ENCODE data around the gene INSL3. TPM values are rescaled to one million over a fixed set of nuclear protein-coding genes. Genes with fewer than 3 reads are reported as not detected.

Gene INSL3
- polyA plus RNA-seq, 3 donors, result 0.25 to 1.7 (median 0.64) TPM

DNA sequence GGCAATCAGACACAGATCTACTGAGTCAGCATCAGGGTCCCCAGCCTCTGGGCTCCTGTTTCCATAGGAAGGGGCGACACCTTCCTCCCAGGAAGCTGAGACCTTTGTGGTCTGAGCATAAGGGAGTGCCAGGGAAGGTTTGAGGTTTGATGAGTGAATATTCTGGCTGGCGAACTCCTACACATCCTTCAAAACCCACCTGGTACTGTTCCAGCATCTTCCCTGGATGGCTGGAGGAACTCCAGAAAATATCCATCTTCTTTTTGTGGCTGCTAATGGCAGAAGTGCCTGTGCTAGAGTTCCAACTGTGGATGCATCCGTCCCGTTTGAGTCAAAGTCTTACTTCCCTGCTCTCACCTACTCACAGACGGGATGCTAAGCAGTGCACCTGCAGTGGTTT lies 9.2 kb downstream of the INSL3 start:
- H3K27me3 Mint-ChIP-seq (ENCODE audit: low read depth in 3 of 3), result peaks cover 18 to 29% (median 21%) of the 10 kb centered on the region in 3 donors
- H3K4me1 Mint-ChIP-seq, result peaks cover 7% of the 10 kb centered on the region
- no peaks in the 10 kb centered on the region for H3K36me3 Mint-ChIP-seq
- Histone ChIP-seq H3K9me3 (replicated peaks in 1 of 2; ENCODE audit: control insufficient read depth in 1 of 2, insufficient read depth in 1 of 2, low read length in 2 of 2) (no peaks in the 10 kb centered on the region), H3K79me2 (ENCODE audit: insufficient read depth, low read length) (no peaks in the 10 kb centered on the region), H4K20me1 (ENCODE audit: insufficient read depth, low read length) (no peaks in the 10 kb centered on the region), H3K27me3 (ENCODE audit: control insufficient read depth in 2 of 2, insufficient read depth in 2 of 2, low read length in 2 of 2) (peaks cover 0 to 14% of the 10 kb centered on the region in 2 donors), H3K36me3 (replicated peaks in 1 of 2; ENCODE audit: control insufficient read depth in 1 of 2, insufficient read depth in 2 of 2, low read length in 2 of 2) (no peaks in the 10 kb centered on the region), H3K4me1 (ENCODE audit: control insufficient read depth in 1 of 2, insufficient read depth in 2 of 2, low read length in 2 of 2) (peaks cover 0 to 5% of the 10 kb centered on the region in 2 donors), H2AFZ (ENCODE audit: insufficient read depth, low read depth, low read length, poor library complexity, severe bottlenecking) (no peak overlapping the region), H3K9ac (ENCODE audit: insufficient read depth, low read length, poor library complexity, severe bottlenecking) (no peak overlapping the region), H3K4me3 (replicated peaks in 1 of 3; ENCODE audit: low read depth in 2 of 3, low read length in 3 of 3) (no peak overlapping the region), H3K27ac (ENCODE audit: low read depth in 1 of 2, low read length in 2 of 2) (no peak overlapping the region), H3K4me2 (replicated peaks; ENCODE audit: extremely low read depth, low read length, poor library complexity, severe bottlenecking) (no peak overlapping the region)
- intact Hi-C loops (cut with micrococcal nuclease), result no loop called here
- no peak overlapping the region for H3K4me3 Mint-ChIP-seq
- 96% methylated on average over 3 of the region's 5 CpGs for WGBS (ENCODE audit: insufficient coverage)
- H3K27ac Mint-ChIP-seq, result peak overlapping the region in 1 of 7 donors; percentile 43
- TF ChIP-seq, protein P1, sequence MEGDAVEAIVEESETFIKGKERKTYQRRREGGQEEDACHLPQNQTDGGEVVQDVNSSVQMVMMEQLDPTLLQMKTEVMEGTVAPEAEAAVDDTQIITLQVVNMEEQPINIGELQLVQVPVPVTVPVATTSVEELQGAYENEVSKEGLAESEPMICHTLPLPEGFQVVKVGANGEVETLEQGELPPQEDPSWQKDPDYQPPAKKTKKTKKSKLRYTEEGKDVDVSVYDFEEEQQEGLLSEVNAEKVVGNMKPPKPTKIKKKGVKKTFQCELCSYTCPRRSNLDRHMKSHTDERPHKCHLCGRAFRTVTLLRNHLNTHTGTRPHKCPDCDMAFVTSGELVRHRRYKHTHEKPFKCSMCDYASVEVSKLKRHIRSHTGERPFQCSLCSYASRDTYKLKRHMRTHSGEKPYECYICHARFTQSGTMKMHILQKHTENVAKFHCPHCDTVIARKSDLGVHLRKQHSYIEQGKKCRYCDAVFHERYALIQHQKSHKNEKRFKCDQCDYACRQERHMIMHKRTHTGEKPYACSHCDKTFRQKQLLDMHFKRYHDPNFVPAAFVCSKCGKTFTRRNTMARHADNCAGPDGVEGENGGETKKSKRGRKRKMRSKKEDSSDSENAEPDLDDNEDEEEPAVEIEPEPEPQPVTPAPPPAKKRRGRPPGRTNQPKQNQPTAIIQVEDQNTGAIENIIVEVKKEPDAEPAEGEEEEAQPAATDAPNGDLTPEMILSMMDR (IDR thresholded peaks at IDR 0.05), result no peak
- H3K9me3 Mint-ChIP-seq, result peaks cover 0 to 1% (median 0%) of the 10 kb centered on the region in 7 donors
- no peak for DNase-seq

GRCh38 chr19:17811681-17812080 lies 9.6 kb downstream of the INSL3 start:
- Histone ChIP-seq H3K4me3 (replicated peaks in 1 of 3; ENCODE audit: low read depth in 2 of 3, low read length in 3 of 3) (no peak overlapping the region), H3K9me3 (replicated peaks in 1 of 2; ENCODE audit: control insufficient read depth in 1 of 2, insufficient read depth in 1 of 2, low read length in 2 of 2) (no peaks in the 10 kb centered on the region), H3K27ac (ENCODE audit: low read depth in 1 of 2, low read length in 2 of 2) (no peak overlapping the region), H3K36me3 (replicated peaks in 1 of 2; ENCODE audit: control insufficient read depth in 1 of 2, insufficient read depth in 2 of 2, low read length in 2 of 2) (no peaks in the 10 kb centered on the region), H3K27me3 (ENCODE audit: control insufficient read depth in 2 of 2, insufficient read depth in 2 of 2, low read length in 2 of 2) (peaks cover 0 to 14% of the 10 kb centered on the region in 2 donors), H2AFZ (ENCODE audit: insufficient read depth, low read depth, low read length, poor library complexity, severe bottlenecking) (no peak overlapping the region), H3K9ac (ENCODE audit: insufficient read depth, low read length, poor library complexity, severe bottlenecking) (no peak overlapping the region), H3K4me2 (replicated peaks; ENCODE audit: extremely low read depth, low read length, poor library complexity, severe bottlenecking) (no peak overlapping the region), H3K4me1 (ENCODE audit: control insufficient read depth in 1 of 2, insufficient read depth in 2 of 2, low read length in 2 of 2) (peaks cover 0 to 5% of the 10 kb centered on the region in 2 donors), H3K79me2 (ENCODE audit: insufficient read depth, low read length) (no peaks in the 10 kb centered on the region), H4K20me1 (ENCODE audit: insufficient read depth, low read length) (no peaks in the 10 kb centered on the region)
- Mint-ChIP-seq H3K4me1 (peaks cover 8% of the 10 kb centered on the region), H3K27me3 (ENCODE audit: low read depth in 3 of 3) (peaks cover 19 to 28% (median 24%) of the 10 kb centered on the region in 3 donors), H3K9me3 (peaks cover 0 to 1% (median 0%) of the 10 kb centered on the region in 7 donors), H3K4me3 (no peak overlapping the region), H3K36me3 (no peaks in the 10 kb centered on the region), H3K27ac (no peak overlapping the region)
- no peak for DNase-seq
- TF ChIP-seq, protein P1 (IDR thresholded peaks at IDR 0.05), result no peak
- WGBS (ENCODE audit: insufficient coverage), result 97% methylated on average over 7 of the region's 20 CpGs
- intact Hi-C loops (cut with micrococcal nuclease), result no loop called here

Data from CD14-positive monocyte (primary cell).